CD1c-positive myeloid dendritic cell (primary cell): ENCODE results near the gene ABCB8.
"Not testable (repeated sequence)": the region's sequence is repeated elsewhere in the genome, so short reads cannot be mapped to it uniquely, and the experiment has no call there.

Experiments used
- DNase-seq: peaks from one replicate; pipeline ENCODE4 v3.0.0-alpha.2; 2016; ENCODE audit errors: extremely low spot score

Gene ABCB8

DNA sequence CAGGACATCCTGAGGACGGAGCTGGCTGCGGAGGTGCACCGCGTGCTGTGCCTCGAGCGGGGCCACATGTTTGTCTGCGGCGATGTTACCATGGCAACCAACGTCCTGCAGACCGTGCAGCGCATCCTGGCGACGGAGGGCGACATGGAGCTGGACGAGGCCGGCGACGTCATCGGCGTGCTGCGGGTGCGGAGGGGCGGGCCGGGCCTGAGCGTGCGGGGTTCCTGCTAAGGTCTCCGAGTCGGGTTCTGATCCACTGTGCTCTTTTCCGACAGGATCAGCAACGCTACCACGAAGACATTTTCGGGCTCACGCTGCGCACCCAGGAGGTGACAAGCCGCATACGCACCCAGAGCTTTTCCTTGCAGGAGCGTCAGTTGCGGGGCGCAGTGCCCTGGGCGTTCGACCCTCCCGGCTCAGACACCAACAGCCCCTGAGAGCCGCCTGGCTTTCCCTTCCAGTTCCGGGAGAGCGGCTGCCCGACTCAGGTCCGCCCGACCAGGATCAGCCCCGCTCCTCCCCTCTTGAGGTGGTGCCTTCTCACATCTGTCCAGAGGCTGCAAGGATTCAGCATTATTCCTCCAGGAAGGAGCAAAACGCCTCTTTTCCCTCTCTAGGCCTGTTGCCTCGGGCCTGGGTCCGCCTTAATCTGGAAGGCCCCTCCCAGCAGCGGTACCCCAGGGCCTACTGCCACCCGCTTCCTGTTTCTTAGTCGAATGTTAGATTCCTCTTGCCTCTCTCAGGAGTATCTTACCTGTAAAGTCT, 14.3 kb upstream of the ABCB8 start:
- peak; percentile 91 for DNase-seq

DNA sequence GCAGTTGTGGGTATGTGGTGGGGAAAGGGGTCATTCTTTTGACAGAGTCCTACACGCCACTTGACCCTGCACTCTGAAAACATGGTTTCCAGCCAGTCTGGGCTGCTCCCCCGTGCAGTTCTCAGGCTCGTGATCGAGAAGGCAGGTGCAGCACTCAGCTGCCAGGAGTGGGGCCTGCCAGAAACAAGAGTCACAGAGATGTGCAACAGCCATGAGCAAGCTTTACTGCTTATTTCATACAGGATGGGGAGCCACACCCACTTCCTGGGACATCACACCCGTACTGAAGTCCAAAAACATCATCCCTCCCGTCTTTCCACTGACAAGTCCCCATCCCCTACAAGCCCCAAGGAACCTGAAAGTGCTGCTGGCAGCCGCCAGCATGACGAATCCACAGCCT, 13.3 kb upstream of the ABCB8 start:
- DNase-seq: no peak

GRCh38 chr7:151015967-151016366, 12.3 kb upstream of the ABCB8 start:
- DNase-seq: no peak

DNA sequence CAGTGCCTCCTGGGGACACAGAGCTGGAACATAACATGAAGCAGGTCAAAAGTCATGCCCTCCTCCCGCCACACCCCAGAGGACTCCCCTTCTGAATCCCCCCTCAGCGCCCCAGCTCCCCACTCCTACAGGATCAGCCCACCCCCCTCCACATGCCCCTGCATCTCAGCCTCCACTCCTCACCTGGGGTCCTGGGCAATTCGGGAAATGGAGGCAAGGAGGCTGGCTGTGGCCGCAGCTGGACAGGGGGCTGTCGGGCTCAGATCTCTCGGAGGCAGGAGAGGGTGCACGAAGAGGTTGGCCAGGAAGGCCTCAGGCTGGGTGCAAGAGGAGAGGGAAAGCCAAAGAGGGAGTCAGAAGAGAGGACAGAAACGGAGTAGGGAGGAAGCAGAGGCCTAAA, 11.7 kb upstream of the ABCB8 start:
- DNase-seq: no peak

DNA sequence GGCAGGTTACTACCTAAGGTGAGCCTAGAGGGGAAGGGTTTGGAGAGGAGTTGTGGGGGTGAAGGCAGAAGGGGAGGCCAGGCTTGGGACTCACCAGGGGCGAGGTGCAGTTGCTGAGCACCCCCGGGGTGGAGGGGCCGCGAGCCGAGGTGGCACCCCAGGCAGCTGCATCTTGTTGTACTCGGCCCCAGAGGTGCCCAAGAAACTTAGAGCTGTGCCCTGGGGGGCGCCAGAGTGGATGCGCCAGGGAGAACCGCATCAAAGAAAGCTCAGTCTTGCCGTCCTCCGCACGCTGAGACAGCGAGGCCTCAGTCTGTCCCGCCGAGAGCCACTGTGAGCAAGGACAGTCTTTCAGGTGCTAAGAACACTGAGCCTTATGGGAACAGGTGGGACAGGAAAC, 11.3 kb upstream of the ABCB8 start:
- DNase-seq: no peak

DNA sequence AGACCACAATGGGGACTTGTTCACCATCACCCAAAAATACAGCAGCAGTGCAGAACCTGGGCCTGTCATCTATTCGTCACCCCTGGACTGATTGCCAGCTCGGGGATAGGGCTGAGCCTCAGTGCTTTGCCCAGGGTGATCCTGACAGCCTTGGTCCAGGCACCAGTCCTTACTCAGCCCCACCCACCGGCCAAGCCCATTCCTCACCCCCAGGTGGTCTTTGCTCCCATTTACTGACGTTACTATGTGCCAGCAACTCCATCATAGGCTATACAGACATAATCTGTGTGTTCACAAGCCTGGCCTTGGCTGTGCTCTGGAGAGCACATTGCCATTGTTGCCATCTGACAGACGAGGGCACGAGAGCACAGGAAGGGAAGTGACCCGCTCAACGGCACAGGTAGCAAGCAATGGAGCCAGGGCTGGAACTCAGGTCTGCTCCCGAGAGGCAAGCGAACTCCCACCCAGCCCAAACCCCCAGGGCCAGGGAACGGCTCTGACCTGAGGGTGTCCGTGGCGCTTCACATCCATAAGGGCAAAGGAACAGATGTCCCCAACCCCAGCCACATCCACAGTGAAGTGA, 10.8 kb upstream of the ABCB8 start:
- DNase-seq: no peak

DNA sequence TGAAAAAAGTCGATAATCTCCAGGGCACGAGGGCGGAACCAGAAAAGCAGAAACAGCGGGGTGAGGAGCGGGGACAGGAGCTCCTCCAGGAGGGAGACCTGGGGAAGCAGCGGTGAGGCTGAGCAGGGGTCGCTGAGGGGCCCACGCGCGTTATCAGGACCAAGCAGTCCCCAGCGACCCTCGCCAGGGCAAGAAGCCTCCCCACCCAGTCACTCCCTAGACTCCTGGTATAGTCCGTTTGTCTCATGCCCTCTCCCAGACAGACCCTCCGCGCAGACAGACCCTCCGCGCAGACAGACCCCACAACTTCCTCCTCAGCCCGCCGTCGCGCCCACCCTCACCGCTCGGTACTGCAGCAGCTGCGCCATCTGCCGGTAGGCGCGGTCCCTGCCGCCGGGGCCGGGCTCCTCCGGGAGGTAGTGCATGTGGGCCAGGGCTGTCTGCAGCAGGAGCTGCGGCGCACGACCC, 10.3 kb upstream of the ABCB8 start:
- peak; percentile 67 for DNase-seq

GRCh38 chr7:151018421-151019129, 9.7 kb upstream of the ABCB8 start:
- DNase-seq: peak; percentile 32

- no peak for DNase-seq
These were observed 9.2 kb upstream of the ABCB8 start for GRCh38 chr7:151019130-151019447.

DNA sequence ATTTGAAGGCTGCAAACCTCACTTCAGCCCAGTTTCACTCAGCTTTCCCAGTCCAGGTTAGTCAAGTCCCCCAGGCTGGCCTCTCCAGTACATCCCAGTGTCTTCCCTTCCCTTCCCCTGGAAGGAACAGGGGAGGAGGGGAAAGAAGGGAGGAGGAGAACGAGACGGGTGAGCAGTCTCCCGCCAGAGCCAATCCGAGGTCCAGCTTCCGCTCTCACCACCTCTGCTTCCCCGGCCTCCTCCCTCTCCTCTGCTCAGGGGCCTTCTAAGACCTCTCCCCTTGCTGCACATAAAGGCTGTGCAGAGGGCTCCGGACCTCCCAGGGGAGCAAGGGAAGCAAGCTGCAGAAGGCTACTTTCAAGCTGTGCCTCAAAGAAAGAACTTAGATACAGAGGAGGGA, 8.0 kb upstream of the ABCB8 start:
- no peak for DNase-seq

- DNase-seq: no peak
These were observed 5.0 kb upstream of the ABCB8 start for GRCh38 chr7:151023232-151023631.

DNA sequence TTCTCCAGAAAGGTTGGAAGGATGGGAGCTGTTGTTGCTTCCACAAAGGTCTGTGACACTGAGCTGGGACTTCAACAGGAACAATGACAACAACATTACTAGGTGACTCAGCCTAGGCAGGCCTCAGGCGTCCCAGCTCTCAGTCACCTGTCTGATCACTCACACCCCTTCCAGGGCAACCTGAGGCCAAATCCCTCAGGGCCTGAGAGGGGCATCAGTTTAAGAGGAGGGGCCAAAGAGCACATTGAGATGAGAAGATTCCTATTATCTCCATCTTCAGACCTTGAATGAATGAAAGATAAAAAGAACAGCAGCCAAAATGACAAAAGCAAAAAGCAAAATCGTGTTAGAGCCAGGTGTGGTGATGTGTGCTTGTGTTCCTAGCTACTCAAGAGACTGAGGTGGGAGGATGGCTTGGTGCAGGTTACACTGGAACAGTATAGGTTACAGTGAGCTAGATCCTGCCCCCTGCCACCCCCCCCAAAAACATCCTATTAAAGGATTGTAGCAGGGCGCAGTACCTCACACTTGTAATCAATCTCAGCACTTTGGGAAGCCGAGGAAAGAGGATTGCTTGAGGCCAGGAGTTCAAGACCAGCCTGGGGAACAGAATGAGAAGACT, 3.7 kb upstream of the ABCB8 start, which contains the start of gene ATG9B:
Gene ATG9B (minus strand): TSS at position 60 of the 622 bp plus-strand sequence. CDS start 71 bp downstream, outside the sequence.
- DNase-seq: no peak

GRCh38 chr7:151025924-151026671, 2.2 kb upstream of the ABCB8 start:
- DNase-seq: no peak

DNA sequence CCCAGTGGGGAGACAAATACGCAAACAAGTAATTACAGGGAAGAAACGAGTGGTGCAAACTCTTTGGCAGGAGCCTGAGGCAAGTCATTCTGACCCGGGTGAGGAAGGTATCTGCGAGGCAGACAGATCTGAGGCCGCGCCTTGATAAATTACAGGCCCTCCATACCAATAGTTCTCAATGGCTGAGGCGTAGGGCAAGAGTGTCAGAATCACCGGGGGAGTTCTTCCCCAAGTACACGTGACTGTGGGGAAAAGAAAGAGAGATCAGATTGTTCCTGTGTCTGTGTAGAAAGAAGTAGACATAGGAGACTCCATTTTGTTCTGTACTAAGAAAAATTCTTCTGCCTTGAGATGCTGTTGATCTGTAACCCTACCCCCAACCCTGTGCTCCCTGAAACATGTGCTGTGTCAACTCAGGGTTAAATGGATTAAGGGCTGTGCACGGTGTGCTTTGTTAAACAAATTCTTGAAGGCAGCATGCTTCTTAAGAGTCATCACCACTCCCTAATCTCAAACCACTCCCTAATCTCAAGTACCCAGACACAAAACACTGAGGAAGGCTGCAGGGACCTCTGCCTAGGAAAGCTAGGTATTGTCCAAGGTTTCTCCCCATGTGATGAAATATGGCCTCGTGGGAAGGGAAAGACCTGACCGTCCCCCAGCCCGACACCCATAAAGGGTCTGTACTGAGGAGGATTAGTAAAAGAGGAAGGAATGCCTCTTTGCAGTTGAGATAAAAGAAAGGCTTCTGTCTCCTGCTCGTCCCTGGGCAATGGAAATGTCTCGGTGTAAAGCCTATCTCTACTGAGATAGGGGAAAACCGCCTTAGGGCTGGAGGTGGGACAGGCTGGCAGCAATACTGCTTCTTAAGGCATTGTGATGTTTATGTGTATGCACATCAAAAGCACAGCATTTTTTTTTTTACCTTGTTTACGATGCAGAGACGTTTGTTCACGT, 1.2 kb upstream of the ABCB8 start:
- not testable (repeated sequence) for DNase-seq

- DNase-seq: not testable (repeated sequence)
These were observed 521 bp upstream of the ABCB8 start for GRCh38 chr7:151027728-151028130.

GRCh38 chr7:151028948-151029501, 775 bp downstream of the ABCB8 start:
- DNase-seq: no peak

GRCh38 chr7:151031011-151031410, 2.8 kb downstream of the ABCB8 start:
- DNase-seq: no peak

DNA sequence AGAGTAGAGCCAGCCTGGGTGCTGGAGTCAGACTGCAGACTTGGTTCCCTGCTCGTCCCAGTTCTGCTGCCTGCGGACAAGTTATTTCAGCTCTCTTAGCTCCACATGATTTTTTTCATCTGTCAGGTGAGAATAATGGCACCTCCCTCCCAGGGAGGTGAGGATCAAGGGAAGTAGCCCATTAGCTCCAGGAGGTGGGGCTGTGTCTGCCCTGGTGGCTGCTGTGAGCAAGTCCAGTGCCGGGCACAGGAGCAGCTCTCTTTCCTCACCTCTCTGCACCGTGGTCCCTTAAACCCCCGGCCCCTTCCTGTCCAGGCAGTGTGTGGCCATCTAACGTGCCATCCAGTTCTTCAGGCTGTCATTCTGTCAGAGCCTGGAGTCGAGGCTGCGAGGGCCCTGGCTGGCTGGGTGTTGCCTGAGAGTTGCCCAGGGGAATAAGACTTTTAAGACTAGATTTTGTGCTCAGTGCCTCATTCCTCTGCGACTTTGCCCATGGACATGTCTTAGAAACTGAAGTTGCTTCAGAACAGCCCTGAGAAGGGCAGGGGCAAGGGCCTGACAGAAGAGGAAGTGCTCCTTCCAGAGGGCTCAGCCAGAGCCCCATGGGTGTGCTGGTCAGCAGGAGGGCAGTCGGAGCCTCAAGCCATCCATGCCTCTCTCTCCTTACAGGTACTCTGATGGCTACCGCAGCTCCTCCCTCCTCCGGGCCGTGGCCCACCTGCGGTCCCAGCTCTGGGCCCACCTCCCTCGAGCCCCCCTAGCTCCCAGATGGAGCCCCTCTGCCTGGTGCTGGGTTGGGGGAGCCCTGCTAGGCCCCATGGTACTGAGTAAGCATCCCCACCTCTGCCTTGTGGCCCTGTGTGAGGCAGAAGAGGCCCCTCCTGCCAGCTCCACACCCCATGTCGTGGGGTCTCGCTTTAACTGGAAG, 5.0 kb downstream of the ABCB8 start:
- peak; percentile 56 for DNase-seq

DNA sequence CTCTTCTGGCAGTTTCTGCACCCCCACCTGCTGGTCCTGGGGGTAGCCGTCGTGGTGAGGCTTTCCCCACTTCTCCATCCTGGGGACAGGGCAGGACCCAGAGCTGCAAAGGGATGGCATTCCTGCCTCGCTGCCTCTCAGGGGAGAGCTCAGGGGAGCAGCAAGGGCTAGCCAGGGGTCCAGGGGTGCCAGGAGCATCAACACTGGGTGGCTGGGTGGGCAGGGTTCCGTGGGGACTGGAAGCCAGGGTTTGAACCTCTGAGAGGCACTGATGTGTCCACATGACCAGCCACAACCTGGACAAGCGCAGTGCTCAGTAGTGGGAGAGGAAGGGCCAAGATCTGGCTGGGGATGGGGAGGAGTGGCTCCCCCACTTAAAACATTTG, 5.6 kb downstream of the ABCB8 start:
- no peak for DNase-seq
